Erythroblast (primary cell): Measurements from ENCODE around the gene IL1RN.

ENCODE experiments used
- GATA1 ChIP-seq: IDR thresholded peaks from 2 replicates; pipeline ENCODE4 v1.6.1; 2011; ENCODE audit warnings: low read depth, mild to moderate bottlenecking, control low read depth, low read length, moderate library complexity
- POLR2A ChIP-seq: IDR thresholded peaks from 2 replicates; pipeline ENCODE4 v1.6.1; 2011; ENCODE audit warnings: mild to moderate bottlenecking, low read length

GRCh38 chr2:113173542-113174375 lies 46.4 kb downstream of the IL1RN start, which contains the start of gene PSD4:
- peak; percentile 79 for TF ChIP-seq POLR2A
- no peak for TF ChIP-seq GATA1
